ENCODE results near the gene CAMSAP1.

CAMSAP1 gene

DNA sequence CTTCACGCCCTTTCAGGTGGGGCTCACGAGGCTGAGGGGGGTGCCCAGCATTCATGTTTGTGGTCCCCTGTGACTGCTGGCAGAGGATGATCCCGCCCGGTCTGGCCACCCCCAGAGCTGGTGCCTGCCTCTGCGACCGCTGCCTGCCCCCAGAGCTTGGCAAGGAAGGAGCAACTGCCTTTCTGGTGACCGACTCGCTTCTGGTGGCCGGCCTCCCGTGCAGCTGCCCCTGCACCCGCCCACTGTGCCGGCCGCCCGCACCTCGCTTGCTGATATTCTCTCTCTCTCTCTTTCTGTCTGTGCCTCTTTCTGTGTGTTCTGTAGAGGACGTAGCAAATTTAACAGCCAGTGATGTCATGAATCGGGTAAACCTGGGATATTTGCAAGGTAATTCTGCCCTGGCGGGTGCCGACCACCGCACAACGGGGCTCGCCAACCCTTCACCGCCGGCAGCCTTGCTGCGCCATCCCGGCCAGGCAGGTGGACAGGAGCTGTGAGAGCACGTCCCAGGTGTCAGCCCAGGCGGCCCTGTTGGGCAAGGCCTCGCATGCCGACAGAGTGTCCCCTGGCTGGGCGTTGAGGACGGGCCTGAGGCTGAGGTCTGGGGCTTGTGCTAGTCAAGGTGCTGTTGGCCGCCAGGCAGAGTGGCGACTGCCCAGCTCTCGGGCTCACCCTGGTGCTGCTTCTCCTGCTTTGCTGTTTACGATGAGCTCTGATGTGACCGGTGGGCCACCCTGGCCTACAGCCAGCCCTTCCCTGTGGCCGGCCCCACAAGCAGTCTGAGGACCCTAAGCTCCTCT lies 119.4 kb downstream of the CAMSAP1 start:
- DNase-seq = no peak

- DNase-seq = no peak
Measured at GRCh38 chr9:135787317-135787716, 120.0 kb downstream of the CAMSAP1 start.

DNA sequence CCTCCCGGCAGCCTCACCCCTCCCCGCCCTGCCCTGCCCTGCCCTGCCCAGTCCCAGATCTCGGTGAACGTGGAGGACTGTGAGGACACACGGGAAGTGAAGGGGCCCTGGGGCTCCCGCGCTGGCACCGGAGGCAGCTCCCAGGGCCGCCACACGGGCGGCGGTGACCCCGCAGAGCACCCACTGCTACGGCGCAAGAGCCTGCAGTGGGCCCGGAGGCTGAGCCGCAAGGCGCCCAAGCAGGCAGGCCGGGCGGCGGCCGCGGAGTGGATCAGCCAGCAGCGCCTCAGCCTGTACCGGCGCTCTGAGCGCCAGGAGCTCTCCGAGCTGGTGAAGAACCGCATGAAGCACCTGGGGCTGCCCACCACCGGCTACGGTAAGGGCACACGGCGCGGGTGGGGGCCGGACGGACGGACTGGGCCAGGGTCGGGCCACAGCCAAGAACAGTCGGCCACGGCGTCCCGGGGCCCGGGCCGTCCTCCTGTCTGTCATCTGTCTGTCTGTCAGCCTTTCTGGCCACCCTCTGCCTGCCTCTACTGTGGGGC lies 121.1 kb downstream of the CAMSAP1 start:
- DNase-seq = no peak

- no peak for DNase-seq
Measured at GRCh38 chr9:135785013-135785575, 122.3 kb downstream of the CAMSAP1 start.

DNA sequence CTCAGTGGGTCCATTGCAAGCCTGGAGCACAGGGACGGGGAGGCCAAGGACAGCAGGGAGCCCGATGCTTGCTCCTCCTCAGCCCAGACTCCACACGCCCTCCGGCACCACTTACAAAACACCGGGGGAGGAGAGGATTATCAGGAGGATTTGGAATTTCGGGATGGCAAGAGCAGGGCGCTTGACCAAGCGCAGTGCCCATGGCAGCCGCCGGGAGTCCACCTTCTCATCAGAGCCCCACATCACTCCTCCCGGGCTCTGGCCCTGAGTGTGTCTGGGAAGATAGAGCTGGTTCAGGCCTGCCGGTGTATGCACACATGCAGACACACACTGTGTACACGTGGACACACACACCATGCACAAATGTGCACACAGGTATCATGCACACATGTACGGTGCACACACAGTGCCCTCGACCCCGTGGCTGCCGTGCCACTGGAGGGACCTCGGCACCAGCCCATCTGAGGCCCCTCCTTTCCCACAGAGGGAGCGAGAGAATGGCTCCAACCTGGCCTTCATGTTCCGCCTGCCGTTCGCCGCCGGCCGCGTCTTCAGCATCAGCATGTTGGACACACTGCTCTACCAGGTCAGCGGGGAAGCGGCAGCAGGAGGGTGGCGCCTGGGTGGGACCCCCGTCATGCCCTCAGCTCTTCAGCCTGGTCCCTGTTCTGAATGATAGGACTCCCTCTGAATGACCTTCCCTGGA lies 123.7 kb downstream of the CAMSAP1 start:
- no peak for DNase-seq

DNA sequence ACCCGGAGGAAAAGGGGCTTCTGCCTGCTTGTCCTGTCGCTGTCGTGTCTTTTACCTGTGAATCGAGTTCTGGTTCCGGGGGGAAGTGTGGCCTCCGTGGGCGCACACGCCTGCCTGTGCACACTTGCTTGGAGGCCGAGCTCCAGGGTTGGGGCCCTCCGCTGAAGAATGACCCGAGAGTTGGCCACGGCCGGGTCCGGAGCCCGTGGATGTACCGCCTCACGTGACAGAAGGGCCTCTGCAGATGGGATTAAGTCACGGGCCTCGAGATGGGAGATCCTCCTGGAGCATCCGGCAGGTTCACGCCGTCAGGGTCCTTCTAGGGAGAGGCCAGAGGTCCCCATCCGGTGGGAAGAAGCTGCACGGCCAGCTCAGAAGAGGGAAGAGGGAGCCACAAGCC lies 124.4 kb downstream of the CAMSAP1 start:
- no peak for DNase-seq

DNA sequence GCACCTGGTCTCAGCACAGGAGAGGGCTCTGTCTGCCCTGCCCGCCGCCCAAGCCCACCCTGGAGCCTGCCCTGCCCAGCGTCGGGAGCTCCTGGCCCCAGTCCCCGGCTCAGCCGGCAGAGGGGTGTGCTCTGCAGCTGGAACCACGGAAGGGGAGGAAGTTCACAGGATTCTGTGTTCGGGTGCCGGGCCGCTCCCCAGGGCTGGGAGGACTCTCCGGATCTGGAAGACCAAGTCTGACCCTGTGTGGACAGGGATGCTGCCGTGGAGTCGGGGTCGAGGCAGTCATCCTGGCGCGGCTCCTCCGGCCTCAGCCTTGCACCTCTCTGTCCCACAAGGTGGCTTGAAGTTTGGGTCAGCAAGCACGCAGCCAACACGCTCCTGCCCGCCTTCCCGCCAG lies 126.7 kb downstream of the CAMSAP1 start:
- no peak for DNase-seq

DNA sequence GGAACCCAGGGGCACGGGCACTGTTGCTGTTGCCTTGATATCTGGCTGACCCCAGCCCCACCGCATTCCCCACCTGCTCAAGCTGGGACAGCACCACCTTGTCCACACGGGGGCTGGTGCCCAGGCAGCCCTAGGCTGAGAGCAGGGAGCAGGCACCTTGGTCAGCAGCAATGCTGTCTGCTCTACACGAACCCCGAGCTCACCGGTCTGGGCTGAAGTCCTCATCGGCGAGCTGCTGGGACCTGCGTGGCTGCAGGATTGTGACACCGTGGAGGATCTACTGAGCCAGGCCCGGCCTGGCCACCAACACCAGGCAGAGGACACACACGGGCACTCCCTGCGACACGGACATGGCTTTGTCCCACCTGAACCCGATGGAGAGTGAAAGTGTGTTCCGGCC lies 127.3 kb downstream of the CAMSAP1 start:
- DNase-seq = no peak

GRCh38 chr9:135779571-135779970 lies 127.8 kb downstream of the CAMSAP1 start:
- DNase-seq = no peak

- no peak for DNase-seq
Measured at GRCh38 chr9:135778421-135778820, 128.9 kb downstream of the CAMSAP1 start.

GRCh38 chr9:135777623-135778177 lies 129.6 kb downstream of the CAMSAP1 start:
- DNase-seq = no peak

DNA sequence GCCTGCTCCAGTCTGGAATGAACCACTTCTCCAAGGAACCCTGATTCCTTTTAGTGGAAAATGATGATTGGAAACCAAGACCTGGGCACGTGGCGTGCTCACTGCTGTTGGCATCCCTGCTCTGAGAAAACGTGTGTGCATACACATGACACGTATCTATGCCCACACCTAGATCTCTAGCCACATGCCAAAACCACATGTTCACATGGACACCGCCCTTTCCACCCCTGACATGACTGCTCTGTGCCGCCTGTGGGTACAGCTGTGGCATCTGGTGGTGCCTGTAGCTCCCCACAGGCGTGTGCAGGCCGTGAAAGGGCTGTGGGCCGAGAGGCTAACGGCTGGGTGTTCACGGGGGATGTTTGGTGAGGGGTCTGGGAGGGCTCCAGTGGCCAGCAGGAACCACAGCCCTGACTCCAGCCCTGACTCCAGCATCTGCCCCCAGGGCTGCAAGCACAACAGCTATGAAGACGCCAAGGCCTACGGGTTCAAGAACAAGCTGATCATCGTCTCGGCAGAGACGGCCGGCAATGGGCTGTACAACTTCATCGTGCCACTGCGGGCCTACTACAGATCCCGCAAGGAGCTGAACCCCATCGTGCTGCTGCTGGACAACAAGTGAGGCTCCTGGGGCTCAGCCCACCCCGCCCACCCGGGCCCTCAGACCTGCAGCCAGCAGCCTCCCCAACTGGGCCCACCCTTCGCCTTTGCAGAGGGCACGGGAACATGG lies 130.3 kb downstream of the CAMSAP1 start:
- no peak for DNase-seq

DNA sequence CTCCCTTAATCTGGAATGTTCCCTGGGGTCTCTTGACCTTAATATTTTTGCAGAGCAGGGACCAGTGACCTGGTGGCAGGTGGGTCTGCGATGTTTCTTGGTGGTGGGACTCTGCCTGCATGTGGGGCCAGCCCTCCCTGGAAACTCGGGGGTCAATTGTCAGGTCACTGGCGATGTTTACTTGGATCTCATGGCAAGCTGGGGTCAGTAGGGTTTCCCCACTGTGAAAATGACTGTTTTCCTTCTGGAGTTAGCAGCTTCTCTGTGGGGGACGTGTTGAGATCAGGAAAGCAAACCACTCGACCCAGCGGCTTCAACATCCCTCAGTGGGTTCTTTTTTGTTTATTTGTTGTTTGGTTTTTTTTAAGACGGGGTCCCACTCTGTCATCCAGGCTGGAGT lies 131.4 kb downstream of the CAMSAP1 start:
- DNase-seq = no peak

DNA sequence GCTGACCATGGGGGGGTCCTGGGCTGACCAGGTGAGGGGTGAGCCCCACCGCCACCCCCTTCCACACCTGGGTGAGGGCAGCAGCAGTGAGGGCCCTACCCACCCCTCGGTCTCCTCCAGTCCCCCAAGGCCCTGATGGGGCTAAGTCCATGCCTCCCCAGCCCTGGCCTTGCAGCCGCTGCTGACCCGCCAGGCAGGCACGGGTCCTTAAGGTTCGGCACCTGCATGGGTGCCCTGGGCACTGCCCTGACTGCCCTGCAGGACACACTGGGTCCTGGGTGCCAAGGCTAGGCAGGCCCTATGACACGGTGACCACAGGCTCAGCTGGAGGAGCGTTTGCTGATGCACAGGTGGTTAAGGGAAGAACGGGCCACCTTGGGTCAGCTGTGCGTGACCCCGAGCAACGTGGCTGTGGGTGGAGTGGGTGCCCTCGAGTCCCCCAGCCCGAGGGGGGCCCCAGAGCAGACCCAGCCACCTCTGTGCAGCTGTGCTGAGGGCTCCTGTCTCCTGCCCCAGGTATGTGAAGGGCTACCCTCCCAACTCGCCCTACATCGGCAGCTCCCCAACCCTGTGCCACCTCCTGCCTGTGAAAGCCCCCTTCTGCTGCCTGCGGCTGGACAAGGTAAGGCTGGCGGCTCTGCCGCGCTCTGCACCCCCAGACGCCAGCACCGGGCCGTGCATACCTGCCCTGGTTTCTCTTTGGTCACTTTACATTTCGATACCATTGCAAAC lies 132.4 kb downstream of the CAMSAP1 start:
- no peak for DNase-seq

GRCh38 chr9:135774239-135774747 lies 133.1 kb downstream of the CAMSAP1 start:
- no peak for DNase-seq

DNA sequence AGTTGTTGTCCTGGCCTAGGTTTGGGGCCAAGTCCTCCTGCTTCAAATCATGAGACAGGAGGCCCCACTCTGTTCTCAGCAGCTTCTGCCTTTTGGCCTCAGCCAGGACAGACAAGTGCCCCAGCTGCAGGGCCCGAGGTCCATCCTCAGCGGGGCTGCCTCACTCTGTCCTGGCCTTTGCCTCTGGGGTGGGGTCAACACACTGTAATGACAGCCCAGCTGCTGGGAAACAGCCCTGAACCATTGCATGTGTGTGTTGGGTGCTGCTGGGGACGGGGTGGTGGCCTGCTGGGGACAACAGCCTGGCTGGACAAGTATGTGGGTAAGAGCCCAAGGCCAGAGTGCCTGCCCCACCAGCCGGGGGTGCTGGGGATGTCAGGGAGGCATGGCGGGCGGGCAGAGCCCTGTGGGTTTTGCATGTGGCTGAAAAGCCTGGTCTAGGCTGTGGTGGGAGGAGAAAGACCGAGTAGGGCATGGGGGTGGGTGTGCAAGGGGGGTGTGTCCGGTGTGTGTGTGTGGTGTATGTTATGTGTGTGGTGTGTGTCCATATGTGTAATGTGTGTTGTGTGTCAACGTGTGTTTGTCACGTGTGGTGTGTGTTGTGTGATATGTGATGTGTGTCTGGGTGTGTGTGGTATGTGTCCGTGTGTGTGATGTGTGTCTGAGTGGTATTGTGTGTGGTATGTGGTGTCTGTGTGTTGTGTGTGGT lies 133.7 kb downstream of the CAMSAP1 start:
- DNase-seq = no peak

DNA sequence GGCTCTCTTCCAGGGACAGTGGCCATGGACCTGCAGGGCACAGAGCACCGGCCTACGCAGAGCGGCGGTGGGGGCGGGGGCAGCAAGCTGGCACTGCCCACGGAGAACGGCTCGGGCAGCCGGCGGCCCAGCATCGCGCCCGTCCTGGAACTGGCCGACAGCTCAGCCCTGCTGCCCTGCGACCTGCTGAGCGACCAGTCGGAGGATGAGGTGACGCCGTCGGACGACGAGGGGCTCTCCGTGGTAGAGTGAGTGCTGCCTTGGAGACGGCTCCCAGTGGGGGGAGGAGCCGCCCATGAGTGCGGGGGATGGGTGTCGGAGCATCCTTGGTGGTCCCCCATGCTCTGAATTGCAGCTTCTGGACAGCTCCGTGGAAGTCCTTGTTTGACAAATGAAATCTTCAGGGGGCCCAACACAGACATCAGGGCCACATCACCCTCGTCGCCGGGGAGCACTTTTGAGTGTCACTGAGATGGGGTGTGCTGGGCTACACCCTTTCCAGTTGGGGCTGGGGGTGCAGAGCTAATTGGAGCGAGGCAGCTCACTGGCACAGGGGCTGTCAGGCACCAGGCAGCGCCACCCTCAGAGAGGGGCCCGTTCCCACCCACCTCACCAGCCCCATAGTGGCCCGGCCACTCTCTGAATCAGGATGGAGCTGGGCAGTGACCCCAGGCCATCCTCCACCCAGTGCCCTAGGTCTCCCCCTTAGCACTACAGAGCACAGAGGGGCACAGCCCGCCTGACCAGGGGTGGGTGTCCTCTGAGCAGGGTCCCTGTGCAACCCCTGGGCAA lies 134.4 kb downstream of the CAMSAP1 start:
- DNase-seq = no peak

GRCh38 chr9:135772056-135772646 lies 135.2 kb downstream of the CAMSAP1 start:
- DNase-seq = no peak

GRCh38 chr9:135771401-135772051 lies 135.8 kb downstream of the CAMSAP1 start:
- no peak for DNase-seq
